HepG2 (cell line): Measurements from ENCODE around the gene CNTN4. TPM values are rescaled to one million over a fixed set of nuclear protein-coding genes. Genes with fewer than 3 reads are reported as not detected.

Source experiments
- ATAC-seq: fragments of 200-7000 bp; cut with Tn5 transposase; 3 replicates; pipeline ENCODE4 v1.9.1; 2020; ENCODE audit warnings: mild to moderate bottlenecking, moderate library complexity
- BruUV-seq: library from RNA; stranded (reverse); fragments of 400-500 nt; replicated peaks from 2 replicates; lab custom pipeline; 2021; lab: Mats Ljungman, UMichigan
- CTCF ChIA-PET: fragments of 300-600 bp; formaldehyde crosslinking; extraction: SDS; loops from one replicate; lab custom pipeline; 2021; ENCODE audit warnings: low total read pairs, inconsistent platforms, low intra/inter-chr PET ratio; lab: Yijun Ruan, JAX
- POLR2A ChIA-PET: fragments of 350-600 bp; sonication (Branson Sonifier 250); formaldehyde crosslinking; loops from one replicate; lab custom pipeline; 2020; ENCODE audit warnings: antibody characterized with exemption, inconsistent platforms; lab: Yijun Ruan, JAX
- DNase-seq: peaks from one replicate; pipeline ENCODE4 v3.0.0-alpha.2; 2015; ENCODE audit warnings: low spot score
- FAIRE-seq: peaks from 3 replicates; lab custom pipeline; 2011; peaks lifted over from hg19 to GRCh38; lab: Jason Lieb, UNC
- H2AFZ ChIP-seq: one replicate; pipeline ENCODE4 v1.6.1; 2011; ENCODE audit warnings: low read length, inconsistent platforms
- H3K27ac ChIP-seq: fragments of 300-600 bp; 3 replicates; pipeline ENCODE4 v1.8.0; 2011; ENCODE audit warnings: mixed run types, mild to moderate bottlenecking, mixed read lengths, low read length, inconsistent platforms; ENCODE audit not compliant: insufficient read depth; ENCODE audit errors: extremely low read length
- H3K27me3 ChIP-seq, 2 experiments: fragments of 200-600 bp in 1 of 2; 2 replicates in 1 of 2; 3 replicates in 1 of 2; pipeline versions ENCODE4 v1.6.0 to v1.8.0; 2011; ENCODE audit warnings: low read length in 2 of 2, mild to moderate bottlenecking in 2 of 2, moderate library complexity in 2 of 2, inconsistent platforms in 1 of 2; ENCODE audit not compliant: insufficient read depth in 2 of 2, control insufficient read depth in 1 of 2
- H3K36me3 ChIP-seq, 2 experiments: fragments of 200-600 bp in 1 of 2; replicated peaks in 1 of 2; 2 replicates in 1 of 2; 3 replicates in 1 of 2; pipeline versions ENCODE4 v1.5.1 to v1.8.0; 2011; ENCODE audit warnings: low read length in 2 of 2, inconsistent platforms in 1 of 2; ENCODE audit not compliant: insufficient read depth in 2 of 2, control insufficient read depth in 1 of 2
- H3K4me1 ChIP-seq: 2 replicates; pipeline ENCODE4 v1.5.1; 2012; ENCODE audit warnings: low read length, inconsistent platforms; ENCODE audit not compliant: insufficient read depth
- H3K4me2 ChIP-seq: 2 replicates; pipeline ENCODE4 v1.6.0; 2011; ENCODE audit warnings: low read depth, low read length, inconsistent platforms
- H3K4me3 ChIP-seq, 3 experiments: fragments of 200-600 bp in 1 of 3; sonication (generic), shearing (Covaris generic) in 1 of 3; replicated peaks in 1 of 3; 2 replicates each; pipeline ENCODE4 v1.5.1; 2011 to 2016; ENCODE audit warnings: low read length in 3 of 3, inconsistent platforms in 2 of 3, low read depth in 2 of 3, mild to moderate bottlenecking in 2 of 3, control low read depth in 1 of 3, mixed read lengths in 1 of 3; ENCODE audit not compliant: insufficient read depth in 1 of 3
- H3K79me2 ChIP-seq: one replicate; pipeline ENCODE4 v1.6.1; 2011; ENCODE audit warnings: low read length, inconsistent platforms; ENCODE audit not compliant: insufficient read depth
- H3K9ac ChIP-seq: 2 replicates; pipeline ENCODE4 v1.6.0; 2011; ENCODE audit warnings: mild to moderate bottlenecking, low read depth, low read length, inconsistent platforms; ENCODE audit not compliant: insufficient read depth
- H3K9me3 ChIP-seq: 2 replicates; pipeline ENCODE4 v1.5.1; 2012; ENCODE audit warnings: mild to moderate bottlenecking, low read length
- H4K20me1 ChIP-seq: 2 replicates; pipeline ENCODE4 v1.6.0; 2011; ENCODE audit warnings: inconsistent platforms, mild to moderate bottlenecking, low read length, moderate library complexity; ENCODE audit not compliant: insufficient read depth
- KAT7 ChIP-seq: IDR thresholded peaks from 2 replicates; pipeline ENCODE4 v1.6.1; 2018; ENCODE audit warnings: borderline replicate concordance, missing compliant biosample characterization
- KMT2B ChIP-seq: IDR thresholded peaks from 2 replicates; pipeline ENCODE4 v1.6.1; 2016; ENCODE audit warnings: missing genetic modification reagents, missing compliant biosample characterization
- ZNF496 ChIP-seq: sonication (generic); formaldehyde crosslinking; IDR thresholded peaks from 2 replicates; pipeline ENCODE4 v1.8.1; 2023; ENCODE audit warnings: mild to moderate bottlenecking, moderate library complexity, missing genetic modification reagents; ENCODE audit not compliant: insufficient replicate concordance
- ZNF558 ChIP-seq: sonication (generic); formaldehyde crosslinking; IDR thresholded peaks from 2 replicates; pipeline ENCODE4 v1.9.0; 2022; ENCODE audit warnings: mild to moderate bottlenecking, missing genetic modification reagents, borderline replicate concordance
- ZNF580 ChIP-seq: IDR thresholded peaks from 2 replicates; pipeline ENCODE4 v1.6.1; 2016; ENCODE audit warnings: low read depth, borderline replicate concordance
- ZNF598 ChIP-seq: sonication (generic); formaldehyde crosslinking; IDR thresholded peaks from 2 replicates; pipeline ENCODE4 v1.5.1; 2020; ENCODE audit warnings: mild to moderate bottlenecking, missing genetic modification reagents, borderline replicate concordance
- ZNF605 ChIP-seq: sonication (generic); formaldehyde crosslinking; IDR thresholded peaks from 2 replicates; pipeline ENCODE4 v1.8.0; 2022; ENCODE audit warnings: mild to moderate bottlenecking, missing genetic modification reagents
- WGBS: methylation state at CpG from one replicate; pipeline ENCODE4 v1.1.6; 2017; ENCODE audit warnings: low lambda C conversion rate; 5-methylcytosine and 5-hydroxymethylcytosine counted together
- in situ Hi-C: cut with HindIII; loops from 2 replicates; pipeline ENCODE4 v1.10.0; 2017; ENCODE audit warnings: low pct_unique_long_range_greater_than_20kb; ENCODE audit not compliant: extremely low pct_ligation_motif_present
- intact Hi-C: fragments of 100-400 bp; cut with micrococcal nuclease; formaldehyde crosslinking; loops from one replicate; pipeline ENCODE4 v1.10.0; 2022; ENCODE audit not compliant: unreplicated experiment
- polyA plus RNA-seq, 8 experiments: library from polyadenylated mRNA; depleted of rRNA in 3 of 8; stranded (reverse) in 7 of 8; unstranded in 1 of 8; fragments of >200 nt; fragmentation: Illumina TruSeq in 4 of 8; extraction: Trizol in 4 of 8; gene quantifications; 2 replicates each; pipeline versions ENCODE4 v1.2.1 to v1.2.3, GENCODE V29; 2011 to 2016; ENCODE audit warnings: low read depth in 4 of 8, missing spikeins in 1 of 8, mixed read lengths in 1 of 8; ENCODE audit not compliant: insufficient read depth in 1 of 8
- total RNA-seq, 5 experiments: library from RNA; depleted of rRNA; stranded (reverse); fragments of >200 nt; fragmentation: Illumina TruSeq; extraction: Trizol; gene quantifications; 2 replicates each; pipeline ENCODE4 v1.2.3, GENCODE V29; 2016; ENCODE audit warnings: low read depth in 1 of 5
- TF ChIP-seq, protein P1 (sequence below): IDR thresholded peaks from 2 replicates; pipeline ENCODE4 v1.6.1; 2016; ENCODE audit warnings: mild to moderate bottlenecking
- TF ChIP-seq, protein P2 (sequence below): sonication (generic); formaldehyde crosslinking; IDR thresholded peaks from 2 replicates; pipeline ENCODE4 v1.5.1; 2020; ENCODE audit warnings: mild to moderate bottlenecking, missing genetic modification reagents, borderline replicate concordance

Gene CNTN4
- total and polyA plus RNA-seq, 2 of the 13 experiments (the other 11 are each of a cell fraction or from before 2014, with no cell fraction given) = 0.01 to 0.13 TPM

GRCh38 chr3:3087279-3087678 lies 988.6 kb downstream of the CNTN4 start (continued):
- TF ChIP-seq ZNF598 = no peak
- TF ChIP-seq ZNF558 (CRISPR knock-in tag) = no peak
- TF ChIP-seq KAT7 (CRISPR knock-in tag) = no peak
- TF ChIP-seq KMT2B (CRISPR knock-in tag) = no peak
- TF ChIP-seq, protein P1, sequence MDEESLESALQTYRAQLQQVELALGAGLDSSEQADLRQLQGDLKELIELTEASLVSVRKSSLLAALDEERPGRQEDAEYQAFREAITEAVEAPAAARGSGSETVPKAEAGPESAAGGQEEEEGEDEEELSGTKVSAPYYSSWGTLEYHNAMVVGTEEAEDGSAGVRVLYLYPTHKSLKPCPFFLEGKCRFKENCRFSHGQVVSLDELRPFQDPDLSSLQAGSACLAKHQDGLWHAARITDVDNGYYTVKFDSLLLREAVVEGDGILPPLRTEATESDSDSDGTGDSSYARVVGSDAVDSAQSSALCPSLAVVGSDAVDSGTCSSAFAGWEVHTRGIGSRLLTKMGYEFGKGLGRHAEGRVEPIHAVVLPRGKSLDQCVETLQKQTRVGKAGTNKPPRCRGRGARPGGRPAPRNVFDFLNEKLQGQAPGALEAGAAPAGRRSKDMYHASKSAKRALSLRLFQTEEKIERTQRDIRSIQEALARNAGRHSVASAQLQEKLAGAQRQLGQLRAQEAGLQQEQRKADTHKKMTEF (CRISPR knock-in tag) = no peak

GRCh38 chr3:3087716-3088465 lies 989.2 kb downstream of the CNTN4 start:
- ChIA-PET CTCF (no interaction called here), POLR2A (no interaction called here)
- DNase-seq = no peak
- BruUV-seq = no TSS peak
- Histone ChIP-seq H3K36me3 (no peaks in the 10 kb centered on the region), H3K9me3 (no peaks in the 10 kb centered on the region), H3K4me1 (no peaks in the 10 kb centered on the region), H3K4me3 (no peak overlapping the region), H3K4me2 (no peak overlapping the region), H3K27me3 (no peaks in the 10 kb centered on the region), H3K27ac (no peak overlapping the region), H3K79me2 (no peaks in the 10 kb centered on the region), H3K9ac (no peak overlapping the region), H4K20me1 (no peaks in the 10 kb centered on the region), H2AFZ (no peak overlapping the region)
- FAIRE-seq = no peak
- in situ Hi-C loops = no loop called here
- TF ChIP-seq, protein P2, sequence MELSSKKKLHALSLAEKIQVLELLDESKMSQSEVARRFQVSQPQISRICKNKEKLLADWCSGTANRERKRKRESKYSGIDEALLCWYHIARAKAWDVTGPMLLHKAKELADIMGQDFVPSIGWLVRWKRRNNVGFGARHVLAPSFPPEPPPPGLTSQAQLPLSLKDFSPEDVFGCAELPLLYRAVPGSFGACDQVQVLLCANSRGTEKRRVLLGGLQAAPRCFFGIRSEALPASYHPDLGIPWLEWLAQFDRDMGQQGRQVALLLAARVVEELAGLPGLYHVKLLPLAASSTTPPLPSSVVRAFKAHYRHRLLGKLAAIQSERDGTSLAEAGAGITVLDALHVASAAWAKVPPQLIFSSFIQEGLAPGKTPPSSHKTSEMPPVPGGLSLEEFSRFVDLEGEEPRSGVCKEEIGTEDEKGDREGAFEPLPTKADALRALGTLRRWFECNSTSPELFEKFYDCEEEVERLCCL (CRISPR knock-in tag) = no peak
- TF ChIP-seq ZNF496 = no peak
- no peak for TF ChIP-seq ZNF580 (CRISPR knock-in tag)
- TF ChIP-seq ZNF605 = no peak
- ATAC-seq = no peak
- 6% methylated on average over 6 of the region's 7 CpGs for WGBS
- intact Hi-C loops = no loop called here
